Measurements from ENCODE around the gene RAB32. TPM values are rescaled to one million over a fixed set of nuclear protein-coding genes. Genes with fewer than 3 reads are reported as not detected.
A peak's percentile ranks its signal among the peaks of the same experiment; 100 is the strongest.

The RAB32 gene
- total RNA-seq, 2 donors from 2014 or later: 19.8 to 20.5 TPM

DNA sequence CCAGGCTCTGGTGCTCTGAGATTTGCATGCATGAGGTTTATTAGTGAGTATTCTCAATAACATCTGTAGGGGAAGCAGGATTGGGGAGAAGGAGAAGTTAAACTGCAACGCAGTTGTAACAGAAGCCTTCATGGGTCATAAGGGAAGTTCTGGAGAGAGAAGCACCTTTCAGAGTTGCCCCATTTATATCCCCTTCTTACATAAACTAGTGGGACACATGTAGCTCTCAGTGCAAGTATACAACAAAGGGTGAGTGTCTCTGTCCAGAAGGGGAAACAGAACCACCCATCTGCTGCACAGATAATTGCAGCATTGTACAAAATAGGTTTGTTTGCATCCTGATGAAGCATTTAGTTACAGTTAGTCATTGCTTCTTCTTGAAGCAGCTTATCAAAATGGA, 50.9 kb downstream of the RAB32 start:
- TF ChIP-seq, protein P1, sequence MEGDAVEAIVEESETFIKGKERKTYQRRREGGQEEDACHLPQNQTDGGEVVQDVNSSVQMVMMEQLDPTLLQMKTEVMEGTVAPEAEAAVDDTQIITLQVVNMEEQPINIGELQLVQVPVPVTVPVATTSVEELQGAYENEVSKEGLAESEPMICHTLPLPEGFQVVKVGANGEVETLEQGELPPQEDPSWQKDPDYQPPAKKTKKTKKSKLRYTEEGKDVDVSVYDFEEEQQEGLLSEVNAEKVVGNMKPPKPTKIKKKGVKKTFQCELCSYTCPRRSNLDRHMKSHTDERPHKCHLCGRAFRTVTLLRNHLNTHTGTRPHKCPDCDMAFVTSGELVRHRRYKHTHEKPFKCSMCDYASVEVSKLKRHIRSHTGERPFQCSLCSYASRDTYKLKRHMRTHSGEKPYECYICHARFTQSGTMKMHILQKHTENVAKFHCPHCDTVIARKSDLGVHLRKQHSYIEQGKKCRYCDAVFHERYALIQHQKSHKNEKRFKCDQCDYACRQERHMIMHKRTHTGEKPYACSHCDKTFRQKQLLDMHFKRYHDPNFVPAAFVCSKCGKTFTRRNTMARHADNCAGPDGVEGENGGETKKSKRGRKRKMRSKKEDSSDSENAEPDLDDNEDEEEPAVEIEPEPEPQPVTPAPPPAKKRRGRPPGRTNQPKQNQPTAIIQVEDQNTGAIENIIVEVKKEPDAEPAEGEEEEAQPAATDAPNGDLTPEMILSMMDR (conservative IDR thresholded peaks at IDR 0.05): no peak
- H3K27me3 ChIP-seq (ENCODE audit: control insufficient read depth, insufficient read depth, low read length, poor library complexity, severe bottlenecking): peaks cover 5% of the 10 kb centered on the region
- no peaks in the 10 kb centered on the region for H3K9me3 Mint-ChIP-seq
- no peak overlapping the region for H3K4me3 Mint-ChIP-seq
- no peak overlapping the region for H3K27ac Mint-ChIP-seq
- H3K36me3 ChIP-seq (ENCODE audit: control insufficient read depth, insufficient read depth, low read length): no peaks in the 10 kb centered on the region
- H3K27me3 Mint-ChIP-seq (ENCODE audit: insufficient read depth): peaks cover 13% of the 10 kb centered on the region
- no peak overlapping the region for H3K9ac ChIP-seq (ENCODE audit: extremely low read depth, low read length, poor library complexity, severe bottlenecking)
- no peaks in the 10 kb centered on the region for H3K36me3 Mint-ChIP-seq (ENCODE audit: low read depth)
- H3K4me3 ChIP-seq (ENCODE audit: low read length): no peak overlapping the region
- WGBS, 2 experiments (ENCODE audit: insufficient coverage in 1 of 2, insufficient read length in 1 of 2): 93% methylated on average over 1 of the region's 1 CpG; no CpG with 5 or more reads in 1 of the 2 experiments
- no peaks in the 10 kb centered on the region for H3K4me1 Mint-ChIP-seq
- no peaks in the 10 kb centered on the region for H3K9me3 ChIP-seq (ENCODE audit: control insufficient read depth, low read length)
- no peak overlapping the region for H3K27ac ChIP-seq (ENCODE audit: low read depth, low read length)
- no peaks in the 10 kb centered on the region for H3K4me1 ChIP-seq (ENCODE audit: control insufficient read depth, insufficient read depth, low read length)
- DNase-seq: no peak

DNA sequence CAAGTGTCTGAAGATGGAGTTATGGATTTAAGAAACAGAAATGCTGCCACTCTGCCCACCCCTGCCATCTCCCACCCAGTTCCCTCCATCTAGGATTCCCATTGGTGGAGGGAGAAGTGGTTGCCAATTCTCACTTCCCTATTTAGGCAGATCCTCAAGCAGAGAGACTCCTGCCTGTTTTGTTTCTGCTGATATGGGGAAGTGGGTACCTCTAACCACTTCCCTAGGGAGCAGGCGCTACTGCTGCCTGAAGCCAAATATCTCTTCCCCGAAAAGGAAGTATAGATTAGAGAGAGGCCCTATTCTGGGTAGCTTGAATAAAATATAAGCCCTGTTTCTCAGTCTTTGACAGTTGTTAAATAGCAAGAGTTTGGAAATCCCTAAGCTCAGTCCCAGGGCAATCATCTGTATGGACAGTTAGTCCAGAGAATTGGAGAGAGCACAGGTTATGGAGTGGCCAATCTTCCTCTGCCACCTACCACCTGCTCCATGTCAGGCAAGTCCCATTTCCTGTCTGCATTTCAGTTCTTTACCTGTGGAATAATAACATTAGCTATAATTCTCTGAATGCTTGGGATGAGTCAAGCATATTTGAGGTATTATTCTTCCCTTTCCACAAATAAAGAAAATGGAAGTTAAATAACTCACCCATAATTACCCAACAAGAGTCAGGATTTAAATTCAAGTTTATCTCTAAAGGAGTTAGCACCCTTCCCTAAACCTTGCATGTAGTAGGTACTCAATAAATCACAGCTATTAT, 52.5 kb downstream of the RAB32 start:
- H3K27ac Mint-ChIP-seq: no peak overlapping the region
- H3K9ac ChIP-seq (ENCODE audit: extremely low read depth, low read length, poor library complexity, severe bottlenecking): no peak overlapping the region
- no peak overlapping the region for H3K4me3 ChIP-seq (ENCODE audit: low read length)
- no peak for DNase-seq
- no peaks in the 10 kb centered on the region for H3K9me3 ChIP-seq (ENCODE audit: control insufficient read depth, low read length)
- H3K36me3 ChIP-seq (ENCODE audit: control insufficient read depth, insufficient read depth, low read length): no peaks in the 10 kb centered on the region
- H3K9me3 Mint-ChIP-seq: no peaks in the 10 kb centered on the region
- no peak overlapping the region for H3K4me3 Mint-ChIP-seq
- peaks cover 25% of the 10 kb centered on the region for H3K27me3 Mint-ChIP-seq (ENCODE audit: insufficient read depth)
- TF ChIP-seq, protein P1 (conservative IDR thresholded peaks at IDR 0.05): no peak
- H3K27me3 ChIP-seq (ENCODE audit: control insufficient read depth, insufficient read depth, low read length, poor library complexity, severe bottlenecking): peaks cover 9% of the 10 kb centered on the region
- H3K4me1 ChIP-seq (ENCODE audit: control insufficient read depth, insufficient read depth, low read length): no peaks in the 10 kb centered on the region
- 75 to 91% methylated on average over 1 to 2 of the region's 2 CpGs for WGBS, 2 experiments (ENCODE audit: insufficient coverage in 1 of 2, insufficient read length in 1 of 2)
- no peaks in the 10 kb centered on the region for H3K36me3 Mint-ChIP-seq (ENCODE audit: low read depth)
- H3K4me1 Mint-ChIP-seq: peaks cover 1% of the 10 kb centered on the region
- no peak overlapping the region for H3K27ac ChIP-seq (ENCODE audit: low read depth, low read length)

DNA sequence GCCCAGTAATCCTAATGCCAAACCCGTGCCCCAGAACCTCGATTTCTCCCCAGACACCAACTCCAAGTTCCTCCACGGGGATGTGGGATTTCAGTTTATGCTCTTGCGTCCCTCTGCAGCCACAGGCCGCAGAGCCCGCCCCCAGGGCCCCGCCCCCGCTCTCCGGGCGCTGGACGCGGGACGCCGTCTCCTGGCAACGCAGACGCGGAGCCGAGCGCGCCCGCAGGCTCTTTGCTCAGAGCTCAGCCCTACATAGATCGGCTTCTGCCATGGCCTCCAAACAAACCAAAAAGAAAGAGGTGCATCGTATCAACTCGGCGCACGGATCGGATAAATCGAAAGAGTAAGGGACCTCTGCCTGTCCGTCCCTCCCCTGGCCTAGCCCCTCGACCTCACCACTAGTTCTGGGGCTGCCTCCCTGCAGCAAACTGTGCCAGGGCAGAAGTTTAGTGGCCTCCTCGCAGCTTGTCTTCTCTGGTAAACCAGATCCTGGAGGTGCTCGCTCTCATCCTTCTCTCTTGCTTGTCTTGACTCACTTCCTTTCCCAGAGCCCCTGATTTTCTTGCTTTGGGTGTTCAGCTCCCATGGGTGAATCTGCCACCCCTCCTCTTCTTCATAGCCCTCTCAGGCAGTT, 55.3 kb downstream of the RAB32 start, which contains the start of gene ADGB:
TSS of gene ADGB (plus strand) at position 201 of the 634 bp plus-strand sequence. CDS start at position 270, 69 bp downstream.
- peak within 1 kb of the TSS; percentile 6 for H3K27ac Mint-ChIP-seq

More for the DNA sequence above, 55.3 kb downstream of the RAB32 start, which contains the start of gene ADGB:
- Histone ChIP-seq H3K36me3 (ENCODE audit: control insufficient read depth, insufficient read depth, low read length) (no peaks in the 10 kb centered on the region), H3K27ac (ENCODE audit: low read depth, low read length) (no peak within 1 kb of the TSS), H3K9ac (ENCODE audit: extremely low read depth, low read length, poor library complexity, severe bottlenecking) (no peak within 1 kb of the TSS), H3K4me3 (ENCODE audit: low read length) (peak within 1 kb of the TSS; percentile 68), H3K27me3 (ENCODE audit: control insufficient read depth, insufficient read depth, low read length, poor library complexity, severe bottlenecking) (peaks cover 9% of the 10 kb centered on the region), H3K9me3 (ENCODE audit: control insufficient read depth, low read length) (no peaks in the 10 kb centered on the region), H3K4me1 (ENCODE audit: control insufficient read depth, insufficient read depth, low read length) (peaks cover 2% of the 10 kb centered on the region)
- peak within 1 kb of the TSS; percentile 54 for H3K4me3 Mint-ChIP-seq
- peak; percentile 94 for DNase-seq
- TF ChIP-seq, protein P1 (conservative IDR thresholded peaks at IDR 0.05): no peak
- 11 to 43% methylated on average over 2 to 32 of the region's 32 CpGs for WGBS, 2 experiments (ENCODE audit: insufficient coverage in 1 of 2, insufficient read length in 1 of 2)
- peaks cover 22% of the 10 kb centered on the region for H3K4me1 Mint-ChIP-seq
- no peaks in the 10 kb centered on the region for H3K9me3 Mint-ChIP-seq
- H3K36me3 Mint-ChIP-seq (ENCODE audit: low read depth): no peaks in the 10 kb centered on the region
- H3K27me3 Mint-ChIP-seq (ENCODE audit: insufficient read depth): peaks cover 25% of the 10 kb centered on the region
